ENCODE data around the gene PLLP.

- TF ChIP-seq EP300 (conservative IDR thresholded peaks at IDR 0.05; ENCODE audit: poor library complexity, severe bottlenecking) (no peak), EZH2 (IDR thresholded peaks at IDR 0.05; ENCODE audit: borderline replicate concordance, insufficient read depth, low read length, poor library complexity, severe bottlenecking) (no peak), CTCF (IDR thresholded peaks at IDR 0.05; ENCODE audit: poor library complexity, severe bottlenecking) (no peak), MXI1 (conservative IDR thresholded peaks at IDR 0.05; ENCODE audit: poor library complexity, severe bottlenecking) (no peak), POLR2AphosphoS5 (IDR thresholded peaks at IDR 0.05) (no peak), RAD21 (conservative IDR thresholded peaks at IDR 0.05) (no peak)
Measured at GRCh38 chr16:57216968-57217367, 67.5 kb downstream of the PLLP start.

Data from neural cell (in vitro differentiated cells).